Lung microvascular endothelial cell (primary cell): ENCODE data around the gene VPS37C. TPM values are rescaled to one million over a fixed set of nuclear protein-coding genes. Genes with fewer than 3 reads are reported as not detected.
"Not testable (repeated sequence)": the region's sequence is repeated elsewhere in the genome, so short reads cannot be mapped to it uniquely, and the experiment has no call there.

Experiments used
- DNase-seq, 2 donors: peaks; one replicate each; pipeline versions ENCODE4 v3.0.0 to v3.0.0-alpha.2; 2010; ENCODE audit warnings: low read depth in 2 of 2
- total RNA-seq: library from RNA; depleted of rRNA; stranded (reverse); fragments of >200 nt; gene quantifications from 2 replicates; pipeline ENCODE4 v1.2.1, GENCODE V29; 2014

VPS37C gene
- total RNA-seq, 1 donor from 2014 or later: 6.2 TPM

GRCh38 chr11:61174949-61175348, 13.7 kb upstream of the VPS37C start:
- DNase-seq: no peak

GRCh38 chr11:61174273-61174672, 13.0 kb upstream of the VPS37C start:
- no peak for DNase-seq

- peak; percentile 39 to 40 for DNase-seq
Observed at GRCh38 chr11:61173456-61173855, 12.2 kb upstream of the VPS37C start.

- DNase-seq: no peak
Observed at GRCh38 chr11:61172888-61173287, 11.7 kb upstream of the VPS37C start.

GRCh38 chr11:61172356-61172755, 11.1 kb upstream of the VPS37C start:
- DNase-seq: no peak

- no peak for DNase-seq
Observed at GRCh38 chr11:61171907-61172306, 10.7 kb upstream of the VPS37C start.

- DNase-seq: no peak
Observed at GRCh38 chr11:61170566-61170965, 9.3 kb upstream of the VPS37C start.

- DNase-seq: no peak
Observed at GRCh38 chr11:61168800-61169199, 7.6 kb upstream of the VPS37C start.

GRCh38 chr11:61168042-61168688, 6.9 kb upstream of the VPS37C start:
- DNase-seq: no peak

GRCh38 chr11:61166331-61166730, 5.1 kb upstream of the VPS37C start:
- DNase-seq: not testable (repeated sequence)

GRCh38 chr11:61165785-61166184, 4.6 kb upstream of the VPS37C start:
- DNase-seq: not testable (repeated sequence)

- DNase-seq: no peak
Observed at GRCh38 chr11:61164606-61165424, 3.6 kb upstream of the VPS37C start.

GRCh38 chr11:61163714-61164605, 2.7 kb upstream of the VPS37C start:
- no peak for DNase-seq

- no peak for DNase-seq
Observed at GRCh38 chr11:61163021-61163420, 1.8 kb upstream of the VPS37C start.

GRCh38 chr11:61162092-61162941, 1.1 kb upstream of the VPS37C start:
- DNase-seq: peak; percentile 27 to 38

GRCh38 chr11:61160487-61161189, 588 bp downstream of the VPS37C start:
- peak in 1 of 2 donors; percentile 27 for DNase-seq

GRCh38 chr11:61158691-61159381, 2.4 kb downstream of the VPS37C start:
- peak; percentile 32 to 89 for DNase-seq

GRCh38 chr11:61157743-61158142, 3.5 kb downstream of the VPS37C start:
- no peak for DNase-seq

- DNase-seq: no peak
Observed at GRCh38 chr11:61155741-61156140, 5.5 kb downstream of the VPS37C start.

- DNase-seq: no peak
Observed at GRCh38 chr11:61155312-61155711, 5.9 kb downstream of the VPS37C start.
